Body of pancreas (tissue), 4 donors: Measurements from ENCODE around the gene CTTN.
"Not testable (repeated sequence)": the region's sequence is repeated elsewhere in the genome, so short reads cannot be mapped to it uniquely, and the experiment has no call there.

Experiments used
- CTCF ChIP-seq, 7 experiments: fragments of 450-650 bp in 4 of 7; fragments of 200-600 bp in 3 of 7; sonication (generic) in 3 of 7; IDR thresholded peaks; one replicate each; pipeline ENCODE4 v1.5.1; 2016 to 2019; ENCODE audit warnings: antibody characterized with exemption in 7 of 7
- POLR2A ChIP-seq, 3 donors: fragments of 450-650 bp; IDR thresholded peaks; one replicate each; pipeline ENCODE4 v1.6.1; 2016; ENCODE audit warnings: antibody characterized with exemption in 3 of 3, mild to moderate bottlenecking in 2 of 3

DNA sequence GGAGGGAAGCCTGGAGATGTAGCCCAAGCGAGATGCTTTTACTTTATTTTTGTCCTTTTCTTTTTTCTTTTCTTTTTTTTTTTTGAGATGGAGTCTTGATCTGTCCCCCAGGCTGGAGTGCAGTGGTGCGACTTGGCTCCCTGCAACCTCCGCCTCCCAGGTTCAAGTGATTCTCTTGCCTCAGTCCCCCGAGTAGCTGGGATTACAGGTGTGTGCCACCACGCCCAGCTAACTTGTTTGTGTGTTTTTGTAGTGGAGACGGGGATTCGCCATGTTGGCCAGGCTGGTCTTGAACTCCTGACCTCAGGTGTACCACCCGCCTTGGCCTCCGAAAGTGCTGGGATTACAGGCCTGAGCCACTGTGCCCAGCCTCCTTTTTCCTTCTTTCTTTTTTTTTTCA lies 56.5 kb downstream of the CTTN start:
- not testable (repeated sequence) for TF ChIP-seq POLR2A, CTCF (IDR thresholded peaks at IDR 0.05)
